ENCODE results near the gene PRR22.
"Not testable (repeated sequence)": the region's sequence is repeated elsewhere in the genome, so short reads cannot be mapped to it uniquely, and the experiment has no call there.

Gene PRR22

GRCh38 chr19:5789886-5790558 lies 5.5 kb upstream of the PRR22 start:
- no peak for DNase-seq

- DNase-seq, result no peak
Observed at GRCh38 chr19:5789351-5789761, 4.8 kb upstream of the PRR22 start.

GRCh38 chr19:5788422-5788821 lies 3.9 kb upstream of the PRR22 start:
- no peak for DNase-seq

- no peak for DNase-seq
Observed at GRCh38 chr19:5787409-5788182, 3.0 kb upstream of the PRR22 start.

- DNase-seq, result no peak
Observed at GRCh38 chr19:5786593-5787408, 2.3 kb upstream of the PRR22 start.

- DNase-seq, result no peak
Observed at GRCh38 chr19:5785423-5785822, 877 bp upstream of the PRR22 start.

GRCh38 chr19:5782945-5783919 lies 1.3 kb downstream of the PRR22 start:
- DNase-seq, result no peak

- no peak for DNase-seq
Observed at GRCh38 chr19:5782322-5782721, 2.2 kb downstream of the PRR22 start.

GRCh38 chr19:5780916-5781315 lies 3.6 kb downstream of the PRR22 start:
- not testable (repeated sequence) for DNase-seq

- DNase-seq, result no peak
Observed at GRCh38 chr19:5778402-5778801, 6.1 kb downstream of the PRR22 start.

GRCh38 chr19:5775668-5776309 lies 8.8 kb downstream of the PRR22 start:
- DNase-seq, result peak; percentile 11

- DNase-seq, result no peak
Observed at GRCh38 chr19:5774921-5775320, 9.6 kb downstream of the PRR22 start.

GRCh38 chr19:5773276-5773675 lies 11.3 kb downstream of the PRR22 start:
- DNase-seq, result no peak

- no peak for DNase-seq
Observed at GRCh38 chr19:5772416-5772815, 12.1 kb downstream of the PRR22 start.

GRCh38 chr19:5767949-5768348 lies 16.6 kb downstream of the PRR22 start:
- DNase-seq, result no peak

GRCh38 chr19:5765220-5765619 lies 19.3 kb downstream of the PRR22 start:
- DNase-seq, result no peak

GRCh38 chr19:5762608-5763217 lies 21.8 kb downstream of the PRR22 start:
- DNase-seq, result no peak

GRCh38 chr19:5753743-5754142 lies 30.8 kb downstream of the PRR22 start:
- DNase-seq, result no peak

GRCh38 chr19:5751709-5752108 lies 32.8 kb downstream of the PRR22 start:
- DNase-seq, result no peak

GRCh38 chr19:5749505-5749904 lies 35.0 kb downstream of the PRR22 start:
- no peak for DNase-seq

- DNase-seq, result not testable (repeated sequence)
Observed at GRCh38 chr19:5748920-5749319, 35.6 kb downstream of the PRR22 start.
